Adrenal gland (tissue), 12 donors: ENCODE data around the gene MTR. TPM values are rescaled to one million over a fixed set of nuclear protein-coding genes. Genes with fewer than 3 reads are reported as not detected.

Experiments
- DNase-seq, 7 donors: peaks; one replicate each; pipeline ENCODE4 v3.0.0-alpha.2; 2019 to 2020
- H3K27ac ChIP-seq, 5 donors: fragments of 200-600 bp; sonication (generic) in 4 of 5; 1 replicate in 3 of 5; 2 replicates in 2 of 5; pipeline versions ENCODE4 v1.5.1 to v1.8.0; 2016 to 2020; ENCODE audit warnings: mild to moderate bottlenecking in 1 of 5
- H3K27me3 ChIP-seq: fragments of 200-600 bp; 2 replicates; pipeline ENCODE4 v1.8.0; 2021
- H3K36me3 ChIP-seq, 2 donors: fragments of 200-600 bp; replicated peaks in 1 of 2; 1 replicate in 1 of 2; 2 replicates in 1 of 2; pipeline versions ENCODE4 v1.5.1 to v1.8.0; 2018 to 2022
- H3K4me1 ChIP-seq, 2 donors: fragments of 200-600 bp; replicated peaks in 1 of 2; 1 replicate in 1 of 2; 2 replicates in 1 of 2; pipeline versions ENCODE4 v1.5.1 to v1.8.0; 2018 to 2021
- H3K4me3 ChIP-seq, 4 donors: fragments of 200-600 bp; sonication (generic) in 3 of 4; one replicate each; pipeline ENCODE4 v1.5.1; 2016 to 2018
- H3K9me3 ChIP-seq, 3 donors: fragments of 200-600 bp; sonication (generic) in 1 of 3; replicated peaks in 1 of 3; 1 replicate in 2 of 3; 2 replicates in 1 of 3; pipeline versions ENCODE4 v1.5.1 to v1.8.0; 2016 to 2021
- POLR2A ChIP-seq, 2 donors: fragments of 450-650 bp; IDR thresholded peaks; one replicate each; pipeline ENCODE4 v1.6.1; 2017; ENCODE audit warnings: antibody characterized with exemption in 2 of 2, mild to moderate bottlenecking in 2 of 2, moderate library complexity in 1 of 2
- WGBS, 4 donors: extraction: QIAGEN DNeasy Blood & Tissue Kit in 2 of 4; methylation state at CpG; one replicate each; pipeline versions ENCODE4 v1.1.5 to v1.1.7; 2013 to 2017; 5-methylcytosine and 5-hydroxymethylcytosine counted together
- intact Hi-C, 2 donors: fragments of 100-400 bp; cut with DNase I; formaldehyde crosslinking; loops; one replicate each; pipeline versions ENCODE4 v1.14.1 to v1.15.0; 2022 to 2023
- polyA plus RNA-seq, 3 donors: library from polyadenylated mRNA; stranded (reverse); fragments of 200-250 nt in 2 of 3; fragments of 350-450 nt in 1 of 3; fragmentation: Illumina TruSeq in 1 of 3; extraction: RNeasy Lipid Tissue Mini Kit (QIAGEN cat#74804) in 1 of 3; gene quantifications; one replicate each; pipeline ENCODE4 v1.2.3, GENCODE V29; 2013 to 2014
- total RNA-seq, 9 donors: library from RNA; depleted of rRNA in 4 of 9; stranded (reverse); fragments of >200 nt in 4 of 9; fragments of 120-200 nt in 1 of 9; fragmentation: NEBNext Ultra II Directional in 1 of 9; extraction: Animal tissue kit (Norgen Biotek cat#: 25700) in 1 of 9; gene quantifications; one replicate each; pipeline versions ENCODE4 v1.1.0 to v1.2.4, GENCODE V29; 2013 to 2023
- TF ChIP-seq, protein P1 (sequence below), 6 experiments: fragments of 450-650 bp in 4 of 6; fragments of 200-600 bp in 2 of 6; sonication (generic) in 1 of 6; IDR thresholded peaks; 1 replicate in 5 of 6; 2 replicates in 1 of 6; pipeline versions ENCODE4 v1.5.1 to v1.8.0; 2016 to 2021; ENCODE audit warnings: antibody characterized with exemption in 6 of 6, mild to moderate bottlenecking in 2 of 6, moderate library complexity in 1 of 6
- donor health status: healthy with polysubstance abuse.
- donor health status: Bipolar disorder and iron deficiency.
- donor health status: DM: yes; HTN: yes; CAD: no.
- donor health status: DM: no; HTN: no; CAD: no.
- donor health status: DM: no; HTN: no; CAD: no.
- donor health status: DM: yes; HTN: yes; CAD: no.

Gene MTR
- total and polyA plus RNA-seq, 12 donors = 7.8 to 44.3 (median 25.1) TPM

DNA sequence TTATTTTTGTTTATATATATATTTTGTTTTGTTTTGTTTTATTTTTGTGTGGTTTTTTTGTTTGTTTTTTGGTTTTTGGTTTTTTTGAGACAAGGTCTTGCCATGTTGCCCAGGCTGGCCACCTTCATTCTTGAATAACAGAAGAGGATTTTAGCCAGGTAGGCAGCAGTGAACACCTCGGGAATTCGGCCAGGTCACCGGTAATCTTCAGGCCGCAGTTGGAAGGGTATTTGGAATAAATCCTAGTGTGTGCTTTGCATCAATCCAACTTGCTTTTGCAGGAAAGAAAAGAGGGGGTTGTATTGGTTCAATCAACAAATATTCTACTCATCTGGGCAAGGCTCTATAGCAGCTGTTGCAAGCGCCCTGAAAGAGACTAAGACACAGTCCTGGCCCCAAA lies 155.3 kb downstream of the MTR start:
- H3K36me3 ChIP-seq = no peaks in the 10 kb centered on the region
- DNase-seq = no peak
- H3K4me1 ChIP-seq = no peaks in the 10 kb centered on the region
- TF ChIP-seq, protein P1, sequence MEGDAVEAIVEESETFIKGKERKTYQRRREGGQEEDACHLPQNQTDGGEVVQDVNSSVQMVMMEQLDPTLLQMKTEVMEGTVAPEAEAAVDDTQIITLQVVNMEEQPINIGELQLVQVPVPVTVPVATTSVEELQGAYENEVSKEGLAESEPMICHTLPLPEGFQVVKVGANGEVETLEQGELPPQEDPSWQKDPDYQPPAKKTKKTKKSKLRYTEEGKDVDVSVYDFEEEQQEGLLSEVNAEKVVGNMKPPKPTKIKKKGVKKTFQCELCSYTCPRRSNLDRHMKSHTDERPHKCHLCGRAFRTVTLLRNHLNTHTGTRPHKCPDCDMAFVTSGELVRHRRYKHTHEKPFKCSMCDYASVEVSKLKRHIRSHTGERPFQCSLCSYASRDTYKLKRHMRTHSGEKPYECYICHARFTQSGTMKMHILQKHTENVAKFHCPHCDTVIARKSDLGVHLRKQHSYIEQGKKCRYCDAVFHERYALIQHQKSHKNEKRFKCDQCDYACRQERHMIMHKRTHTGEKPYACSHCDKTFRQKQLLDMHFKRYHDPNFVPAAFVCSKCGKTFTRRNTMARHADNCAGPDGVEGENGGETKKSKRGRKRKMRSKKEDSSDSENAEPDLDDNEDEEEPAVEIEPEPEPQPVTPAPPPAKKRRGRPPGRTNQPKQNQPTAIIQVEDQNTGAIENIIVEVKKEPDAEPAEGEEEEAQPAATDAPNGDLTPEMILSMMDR (IDR thresholded peaks at IDR 0.05) = no peak
- no peak for TF ChIP-seq POLR2A (IDR thresholded peaks at IDR 0.05)
- intact Hi-C loops = no loop called here
- H3K4me3 ChIP-seq = no peak overlapping the region
- no peaks in the 10 kb centered on the region for H3K27me3 ChIP-seq
- no peak overlapping the region for H3K27ac ChIP-seq
- no peaks in the 10 kb centered on the region for H3K9me3 ChIP-seq
- 78 to 93% (median 89%) methylated on average over 5 of the region's 5 CpGs for WGBS, 4 donors

DNA sequence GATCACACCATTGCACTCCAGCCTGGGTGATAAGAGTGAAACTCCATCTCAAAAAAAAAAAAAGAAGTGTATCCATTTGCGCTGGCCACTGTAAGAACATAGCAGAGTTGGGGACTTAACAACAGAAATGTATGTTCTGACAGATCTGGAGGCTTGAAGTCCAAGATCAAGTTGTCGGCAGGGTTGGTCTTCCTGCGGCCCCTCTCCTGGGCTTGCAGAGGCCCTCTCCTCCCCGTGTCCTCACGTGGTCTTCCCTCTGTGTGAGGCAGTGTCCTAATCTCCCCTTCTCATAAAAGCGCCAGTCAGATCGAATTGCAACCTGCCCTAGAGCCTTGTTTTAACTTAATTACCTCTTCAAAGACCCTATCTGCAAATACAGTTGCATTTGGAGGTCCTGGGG lies 156.6 kb downstream of the MTR start:
- Histone ChIP-seq H3K36me3 (no peaks in the 10 kb centered on the region), H3K9me3 (no peaks in the 10 kb centered on the region), H3K27me3 (no peaks in the 10 kb centered on the region), H3K4me3 (no peak overlapping the region), H3K27ac (no peak overlapping the region), H3K4me1 (no peaks in the 10 kb centered on the region)
- 30 to 41% (median 35%) methylated on average over 6 to 7 of the region's 7 CpGs for WGBS, 4 donors
- intact Hi-C loops = no loop called here
- DNase-seq = no peak
- TF ChIP-seq, protein P1 (IDR thresholded peaks at IDR 0.05) = no peak

DNA sequence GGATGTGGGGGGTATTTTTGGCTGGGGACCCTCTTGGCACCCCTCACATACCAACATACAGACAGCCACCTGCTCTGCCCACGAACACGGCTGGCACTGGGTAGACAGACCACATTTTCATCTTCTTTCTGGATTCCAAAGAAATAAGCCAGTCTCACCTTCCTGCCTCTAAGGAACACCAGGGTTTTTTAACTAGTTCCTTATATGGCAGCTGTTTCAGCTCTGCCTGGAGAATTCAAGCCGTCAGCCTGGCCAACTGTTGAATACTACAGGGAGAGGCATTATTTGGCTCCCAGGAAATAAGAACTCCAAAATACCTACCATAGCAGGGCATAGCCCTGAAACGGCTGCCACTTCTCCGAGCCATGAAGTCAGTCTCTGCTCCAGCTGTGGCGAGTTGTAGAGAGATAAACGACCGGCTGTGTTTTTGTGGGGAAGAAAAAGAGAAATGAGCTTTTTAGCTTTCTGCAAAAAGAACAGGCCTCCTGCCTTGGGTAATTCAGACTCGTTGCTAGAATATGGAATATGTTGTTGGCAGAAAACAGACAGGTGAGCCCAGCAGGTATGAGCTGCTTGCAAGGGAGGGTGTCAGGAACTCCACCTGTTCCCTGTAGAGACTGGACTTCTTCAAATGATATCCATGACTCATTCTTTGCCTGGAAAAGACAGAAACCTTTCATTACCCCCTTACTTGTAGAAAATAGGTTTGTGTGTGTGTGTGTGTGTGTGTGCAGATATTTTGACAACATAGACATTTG lies 157.3 kb downstream of the MTR start:
- H3K4me1 ChIP-seq = no peaks in the 10 kb centered on the region
- H3K27ac ChIP-seq = no peak overlapping the region
- no peak for DNase-seq
- H3K9me3 ChIP-seq = no peaks in the 10 kb centered on the region
- TF ChIP-seq, protein P1 (IDR thresholded peaks at IDR 0.05) = no peak
- TF ChIP-seq POLR2A (IDR thresholded peaks at IDR 0.05) = no peak
- H3K36me3 ChIP-seq = no peaks in the 10 kb centered on the region
- H3K27me3 ChIP-seq = no peaks in the 10 kb centered on the region
- H3K4me3 ChIP-seq = no peak overlapping the region
- intact Hi-C loops = no loop called here
- WGBS, 4 donors = 21 to 38% (median 31%) methylated on average over 9 of the region's 9 CpGs

DNA sequence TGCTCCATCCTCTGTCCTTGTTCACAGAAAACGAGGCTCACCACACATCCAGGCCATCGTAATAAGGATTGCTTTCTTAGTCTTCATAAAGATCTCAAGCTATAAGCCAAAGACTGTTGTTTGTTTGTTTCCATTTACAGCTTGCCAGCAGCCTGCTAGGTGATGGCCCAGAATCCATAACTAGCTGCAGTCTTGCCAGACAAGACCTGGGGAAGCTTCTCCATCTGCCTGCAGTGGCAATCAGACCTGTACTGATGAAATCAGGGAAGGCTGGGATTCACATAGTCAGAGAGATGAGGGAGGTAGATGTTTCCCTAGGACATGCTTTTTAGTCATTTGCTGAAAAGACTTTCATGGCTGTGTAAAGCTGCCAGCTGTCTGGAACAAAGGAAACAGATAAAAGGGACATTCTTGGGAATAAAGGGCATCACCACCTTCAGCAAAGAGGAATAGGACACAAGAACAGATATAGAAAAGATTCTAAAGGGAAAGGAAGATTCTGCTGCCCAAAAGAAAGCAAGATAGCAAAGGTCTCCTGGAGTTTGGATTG lies 158.1 kb downstream of the MTR start:
- 64 to 78% (median 70%) methylated on average over 2 of the region's 2 CpGs for WGBS, 4 donors
- Histone ChIP-seq H3K27me3 (no peaks in the 10 kb centered on the region), H3K4me3 (no peak overlapping the region), H3K4me1 (no peaks in the 10 kb centered on the region), H3K9me3 (no peaks in the 10 kb centered on the region), H3K27ac (no peak overlapping the region), H3K36me3 (no peaks in the 10 kb centered on the region)
- intact Hi-C loops = no loop called here
- TF ChIP-seq POLR2A (IDR thresholded peaks at IDR 0.05) = no peak
- TF ChIP-seq, protein P1 (IDR thresholded peaks at IDR 0.05) = no peak
- DNase-seq = no peak

Other genes with a start within 250 kb of the MTR start
- gene HEATR1, start 190.8 kb upstream of the MTR start, total RNA-seq = 10 to 100 TPM; 11.0 to 50.8 (median 26.5) TPM
- gene HEATR1, start 190.8 kb upstream of the MTR start, polyA plus RNA-seq = 10 to 100 TPM in 1 of 3 donors, 1 to 10 TPM in 2; 3.5 to 17.0 (median 5.5) TPM
- gene ACTN2, start 108.8 kb upstream of the MTR start, total RNA-seq = under 1 TPM in 7 of 9 donors, not detected in 2; under 0.01 to 0.91 (median 0.27) TPM
- 1 to 10 TPM in 1 of 3 donors, under 1 TPM in 2; 0.09 to 1.0 (median 0.56) TPM for gene ACTN2, start 108.8 kb upstream of the MTR start, polyA plus RNA-seq
- gene MT1HL1, start 209.1 kb downstream of the MTR start, total RNA-seq = not detected
- gene MT1HL1, start 209.1 kb downstream of the MTR start, polyA plus RNA-seq = not detected
- 1 to 10 TPM in 1 of 9 donors, under 1 TPM in 7, not detected in 1; 0.07 to 6.3 (median 0.11) TPM for gene RYR2, start 246.9 kb downstream of the MTR start, total RNA-seq
- under 1 TPM; 0.18 to 0.51 (median 0.40) TPM for gene RYR2, start 246.9 kb downstream of the MTR start, polyA plus RNA-seq